ENCODE measurements around the gene KRT1. TPM values are rescaled to one million over a fixed set of nuclear protein-coding genes. Genes with fewer than 3 reads are reported as not detected.

Gene KRT1
- total RNA-seq, 3 donors from 2014 or later (not counting 1 experiment from before 2014, with no cell fraction given) = 0.27 to 1.8 TPM; not detected in 1

- intact Hi-C loops (cut with micrococcal nuclease) = no loop called here
- Mint-ChIP-seq H3K9me3 (no peaks in the 10 kb centered on the region), H3K27me3 (ENCODE audit: low read depth in 2 of 2) (no peaks in the 10 kb centered on the region), H3K4me1 (peaks cover 62 to 92% of the 10 kb centered on the region in 2 donors), H3K27ac (peak overlapping the region in 1 of 2 donors; percentile 84), H3K36me3 (peaks cover 8% of the 10 kb centered on the region), H3K4me3 (peak overlapping the region; percentile 94)
- DNase-seq = no peak
- Histone ChIP-seq H3K4me1 (ENCODE audit: control insufficient read depth, insufficient read depth, low read length) (peaks cover 21% of the 10 kb centered on the region), H3K9me3 (ENCODE audit: control insufficient read depth, insufficient read depth, low read length) (no peaks in the 10 kb centered on the region), H3K27me3 (ENCODE audit: control insufficient read depth, insufficient read depth, low read length) (no peaks in the 10 kb centered on the region), H3K36me3 (ENCODE audit: control insufficient read depth, insufficient read depth, low read length) (no peaks in the 10 kb centered on the region), H3K4me3 (ENCODE audit: low read length) (no peak overlapping the region), H3K27ac (ENCODE audit: low read length) (no peak overlapping the region)
- WGBS (ENCODE audit: insufficient coverage) = 92% methylated on average over 2 of the region's 2 CpGs
- TF ChIP-seq CTCF (IDR thresholded peaks at IDR 0.05) = no peak
- ATAC-seq = no peak
These were observed 52.7 kb downstream of the KRT1 start for GRCh38 chr12:52627395-52628110.

Other genes starting within 250 kb of the KRT1 start
- not detected for gene KRT75, start 246.0 kb downstream of the KRT1 start, total RNA-seq
- not detected for gene KRT6B, start 228.3 kb downstream of the KRT1 start, total RNA-seq
- not detected for gene KRT6C, start 206.6 kb downstream of the KRT1 start, total RNA-seq
- not detected for gene KRT6A, start 187.2 kb downstream of the KRT1 start, total RNA-seq
- gene KRT5, start 160.0 kb downstream of the KRT1 start, total RNA-seq = under 1 TPM in 2 of 3 donors, not detected in 1; 0.40 to 0.70 TPM
- not detected for gene KRT71, start 127.3 kb downstream of the KRT1 start, total RNA-seq
- 1 to 10 TPM in 1 of 3 donors, under 1 TPM in 2; 0.38 to 1.2 (median 0.38) TPM for gene KRT74, start 106.6 kb downstream of the KRT1 start, total RNA-seq
- 100 to 1,000 TPM in 1 of 3 donors, 10 to 100 TPM in 2; 21.9 to 136 (median 38.0) TPM for gene KRT72, start 78.9 kb downstream of the KRT1 start, total RNA-seq
- gene KRT73, start 61.8 kb downstream of the KRT1 start, total RNA-seq = 10 to 100 TPM; 12.4 to 92.9 (median 23.3) TPM
- 1 to 10 TPM in 1 of 3 donors, under 1 TPM in 2; 0.63 to 1.4 (median 0.66) TPM for gene KRT2, start 28.2 kb downstream of the KRT1 start, total RNA-seq
- not detected for gene KRT77, start 23.1 kb upstream of the KRT1 start, total RNA-seq
- gene KRT76, start 96.9 kb upstream of the KRT1 start, total RNA-seq = not detected
- not detected for gene KRT3, start 115.7 kb upstream of the KRT1 start, total RNA-seq
- gene KRT4, start 133.7 kb upstream of the KRT1 start, total RNA-seq = not detected
- gene KRT79, start 153.9 kb upstream of the KRT1 start, total RNA-seq = under 1 TPM in 1 of 3 donors, not detected in 2; 0.18 TPM
- not detected for gene KRT78, start 168.6 kb upstream of the KRT1 start, total RNA-seq
- gene KRT8, start 224.7 kb upstream of the KRT1 start, total RNA-seq = under 1 TPM in 2 of 3 donors, not detected in 1; 0.24 to 0.25 TPM